HG03432 (cell line): Measurements from ENCODE around the gene UBTD2.
"Not testable (repeated sequence)": the region's sequence is repeated elsewhere in the genome, so short reads cannot be mapped to it uniquely, and the experiment has no call there.

Experiments
- ATAC-seq: cut with Tn5 transposase; IDR thresholded peaks from one replicate; pipeline ENCODE4 v1.9.1; 2021; ENCODE audit warnings: mild to moderate bottlenecking, moderate library complexity; ENCODE audit not compliant: unreplicated experiment

The UBTD2 gene

GRCh38 chr5:172252501-172252900, 31.1 kb downstream of the UBTD2 start:
- no peak for ATAC-seq

DNA sequence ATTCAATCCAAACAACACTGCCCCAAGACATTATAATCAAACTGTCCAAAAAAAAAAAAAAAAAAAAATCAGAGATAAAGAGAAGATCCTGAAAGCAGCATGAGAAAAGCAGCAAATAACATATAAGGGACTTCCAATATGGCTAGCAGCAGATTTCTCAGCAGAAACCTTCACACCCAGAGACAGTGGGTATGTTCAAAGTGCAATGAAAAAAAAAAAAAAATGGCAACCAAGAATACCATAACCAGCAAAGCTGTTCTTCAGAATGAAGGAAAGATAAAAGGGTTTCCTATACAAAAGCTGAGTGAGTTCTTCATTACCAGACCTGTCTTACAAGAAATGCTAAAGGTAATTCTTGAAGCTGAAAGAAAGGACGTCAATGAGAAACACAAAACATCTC, 32.1 kb downstream of the UBTD2 start:
- ATAC-seq, result no peak

- no peak for ATAC-seq
These were observed 34.9 kb downstream of the UBTD2 start for GRCh38 chr5:172248637-172249036.

GRCh38 chr5:172245703-172246125, 37.9 kb downstream of the UBTD2 start:
- no peak for ATAC-seq

DNA sequence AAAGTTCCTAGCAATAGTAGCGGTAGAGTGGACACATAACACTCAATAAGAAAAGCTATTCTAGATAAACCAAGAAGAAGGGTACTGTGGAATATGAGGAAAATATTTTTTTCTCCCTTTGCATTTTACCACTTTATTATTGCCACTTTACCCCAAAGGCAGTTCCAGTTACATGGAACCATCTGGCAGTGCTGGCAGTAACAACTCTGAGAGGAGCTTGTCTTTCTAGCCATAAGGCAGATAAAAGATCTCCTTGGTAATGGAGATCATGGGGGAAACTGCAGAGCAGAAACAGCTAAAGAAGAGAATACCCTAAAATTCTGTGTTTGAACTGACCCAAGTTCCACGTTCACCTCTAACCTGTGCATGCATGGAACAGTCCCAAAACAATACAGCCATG, 38.5 kb downstream of the UBTD2 start:
- ATAC-seq, result no peak

DNA sequence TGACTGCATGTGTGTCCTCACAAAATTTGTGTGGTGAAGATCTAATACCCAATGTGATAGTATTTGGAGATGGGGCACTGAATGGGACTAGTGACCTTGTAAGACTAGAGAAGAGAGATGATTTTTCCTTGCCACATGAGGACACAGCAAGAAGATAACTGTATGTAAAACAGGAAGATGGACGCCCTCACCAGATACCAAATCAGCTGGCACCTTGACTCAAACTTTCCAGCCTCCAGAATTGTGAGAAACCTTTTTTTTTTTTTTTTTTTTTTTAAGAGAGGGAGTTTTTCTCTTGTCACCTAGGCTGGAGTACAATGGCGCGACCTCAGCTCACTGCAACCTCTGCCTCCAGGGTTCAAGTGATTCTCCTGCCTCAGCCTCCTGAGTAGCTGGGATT, 40.3 kb downstream of the UBTD2 start:
- no peak for ATAC-seq

- no peak for ATAC-seq
These were observed 45.2 kb downstream of the UBTD2 start for GRCh38 chr5:172238334-172238733.

- no peak for ATAC-seq
These were observed 47.5 kb downstream of the UBTD2 start for GRCh38 chr5:172235827-172236736.

GRCh38 chr5:172235132-172235780, 48.3 kb downstream of the UBTD2 start:
- peak; percentile 80 for ATAC-seq

- ATAC-seq, result no peak
These were observed 49.5 kb downstream of the UBTD2 start for GRCh38 chr5:172234031-172234430.

- ATAC-seq, result no peak
These were observed 53.7 kb downstream of the UBTD2 start for GRCh38 chr5:172229904-172230303.

- ATAC-seq, result no peak
These were observed 58.6 kb downstream of the UBTD2 start for GRCh38 chr5:172224996-172225395.

GRCh38 chr5:172223901-172224873, 59.4 kb downstream of the UBTD2 start:
- ATAC-seq, result peak; percentile 87

GRCh38 chr5:172219296-172219695, 64.3 kb downstream of the UBTD2 start:
- ATAC-seq, result no peak

DNA sequence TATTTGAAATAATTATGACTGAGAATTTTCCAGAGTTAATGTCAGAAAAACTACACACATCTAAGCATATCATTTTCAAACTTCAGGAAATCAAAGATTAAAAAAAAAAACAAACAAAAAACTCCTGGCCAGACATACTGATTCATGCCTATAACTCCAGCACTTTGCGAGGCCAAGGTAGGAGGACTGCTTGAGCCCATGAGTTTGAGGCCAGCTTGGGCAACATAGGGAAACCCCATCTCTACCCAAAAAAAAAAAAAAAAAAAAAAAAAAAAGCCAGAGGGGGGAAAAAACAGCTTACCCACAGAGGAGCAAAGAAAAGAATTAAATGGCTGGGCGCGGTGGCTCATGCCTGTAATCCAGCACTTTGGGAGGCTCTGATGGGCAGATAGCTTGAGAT, 67.2 kb downstream of the UBTD2 start:
- ATAC-seq, result no peak

DNA sequence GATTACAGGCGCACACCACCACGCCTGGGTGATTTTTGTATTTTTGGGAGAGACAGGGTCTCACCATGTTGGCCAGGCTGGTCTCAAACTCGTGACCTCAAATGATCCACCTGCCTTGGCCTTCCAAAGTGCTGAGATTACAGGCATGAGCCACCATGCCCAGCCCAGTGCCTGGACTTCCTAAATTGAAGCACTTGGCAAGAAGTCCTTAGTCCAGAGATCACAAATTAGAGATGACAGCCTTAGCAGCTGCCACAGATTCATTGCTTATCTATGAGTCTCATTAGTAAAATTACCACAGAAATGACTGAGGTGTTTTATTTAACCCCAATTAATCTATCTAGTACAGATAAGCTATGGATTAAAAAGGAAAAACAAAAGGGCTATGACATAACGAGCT, 70.4 kb downstream of the UBTD2 start:
- no peak for ATAC-seq

- no peak for ATAC-seq
These were observed 71.9 kb downstream of the UBTD2 start for GRCh38 chr5:172211676-172212075.

DNA sequence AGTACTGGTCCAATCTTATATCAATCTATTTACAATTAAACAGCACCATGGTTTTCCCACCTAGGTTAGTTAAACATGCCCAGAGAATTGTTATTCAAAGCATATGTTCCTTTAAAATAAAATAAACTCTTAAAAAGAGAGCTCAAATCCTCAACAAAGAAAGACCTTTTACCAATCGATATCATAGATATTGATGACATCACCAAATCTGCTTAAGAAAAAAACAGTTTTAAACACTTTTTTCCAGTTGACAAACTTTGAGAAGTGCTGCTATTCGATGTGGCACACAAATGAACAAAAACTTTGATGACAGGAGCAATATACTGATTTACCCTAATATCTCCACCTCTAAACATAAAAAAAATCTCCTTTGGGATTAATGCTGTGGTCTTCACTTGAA, 73.8 kb downstream of the UBTD2 start:
- no peak for ATAC-seq

GRCh38 chr5:172207511-172207910, 76.1 kb downstream of the UBTD2 start:
- ATAC-seq, result no peak

GRCh38 chr5:172205984-172206383, 77.6 kb downstream of the UBTD2 start:
- not testable (repeated sequence) for ATAC-seq

DNA sequence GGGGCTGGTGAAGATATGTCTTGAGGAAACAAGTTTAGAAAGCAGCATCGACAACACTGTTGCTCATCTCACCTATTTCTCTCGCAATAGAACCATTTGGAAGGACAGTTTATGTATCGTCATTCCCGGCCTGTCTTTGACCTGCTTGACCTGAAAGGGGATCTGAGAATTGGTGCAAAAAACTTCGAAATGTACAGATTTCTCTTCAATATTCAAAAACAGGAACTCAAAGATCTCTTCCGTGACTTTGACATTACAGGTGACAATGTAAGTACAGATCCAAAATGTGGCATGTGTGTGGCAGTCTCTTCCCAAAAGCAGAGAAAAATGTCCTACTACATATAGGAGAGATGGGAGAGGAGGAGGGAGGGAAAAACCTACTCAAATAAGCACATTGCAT, 83.1 kb downstream of the UBTD2 start:
- ATAC-seq, result no peak
